H1 (cell line): Measurements from ENCODE around the gene GREB1. TPM values are rescaled to one million over a fixed set of nuclear protein-coding genes. Genes with fewer than 3 reads are reported as not detected.

Source experiments
- CTCF ChIA-PET: fragments of 300-600 bp; sonication (Branson Sonifier 250); formaldehyde crosslinking; loops from one replicate; lab custom pipeline; 2021; ENCODE audit not compliant: partially characterized antibody; lab: Charles Lee
- POLR2A ChIA-PET: fragments of 300-600 bp; sonication (Branson Sonifier 250); formaldehyde crosslinking; loops from one replicate; lab custom pipeline; 2021; ENCODE audit warnings: inconsistent platforms; ENCODE audit not compliant: partially characterized antibody; lab: Charles Lee
- DNase-seq, 2 experiments: peaks; one replicate each; pipeline versions ENCODE4 v3.0.0 to v3.0.0-alpha.2; 2010 to 2022; ENCODE audit warnings: low spot score in 2 of 2, low read depth in 1 of 2, mixed read lengths in 1 of 2
- FAIRE-seq: peaks from 2 replicates; lab custom pipeline; 2011; peaks lifted over from hg19 to GRCh38; lab: Jason Lieb, UNC
- H2AFZ ChIP-seq: 2 replicates; pipeline ENCODE4 v1.8.1; 2012; ENCODE audit warnings: low read length, inconsistent platforms
- H2AK5ac ChIP-seq: 2 replicates; pipeline ENCODE4 v1.6.1; 2013; ENCODE audit warnings: low read depth, low read length
- H2BK120ac ChIP-seq: replicated peaks from 2 replicates; pipeline ENCODE3; 2013; ENCODE audit warnings: low read depth, low read length, inconsistent platforms
- H2BK12ac ChIP-seq: 2 replicates; pipeline ENCODE4 v1.6.1; 2013; ENCODE audit warnings: low read depth, low read length
- H2BK15ac ChIP-seq: 2 replicates; pipeline ENCODE4 v1.6.1; 2013; ENCODE audit warnings: low read length
- H2BK20ac ChIP-seq: 2 replicates; pipeline ENCODE4 v1.6.1; 2013; ENCODE audit warnings: low read length
- H2BK5ac ChIP-seq: 2 replicates; pipeline ENCODE4 v1.6.1; 2013; ENCODE audit warnings: low read depth, low read length
- H3K14ac ChIP-seq: 2 replicates; pipeline ENCODE4 v1.6.1; 2013; ENCODE audit warnings: inconsistent platforms; ENCODE audit not compliant: insufficient read length
- H3K18ac ChIP-seq: 2 replicates; pipeline ENCODE4 v1.6.1; 2013; ENCODE audit warnings: low read length; ENCODE audit errors: extremely low read depth
- H3K23ac ChIP-seq: 2 replicates; pipeline ENCODE4 v1.6.1; 2013; ENCODE audit warnings: inconsistent platforms; ENCODE audit not compliant: insufficient read length
- H3K23me2 ChIP-seq: 2 replicates; pipeline ENCODE4 v1.6.1; 2013; ENCODE audit warnings: low read depth, low read length
- H3K27ac ChIP-seq: 2 replicates; pipeline ENCODE4 v1.6.1; 2011; ENCODE audit warnings: low read depth, low read length, inconsistent platforms
- H3K27me3 ChIP-seq, 4 experiments: replicated peaks in 1 of 4; 1 replicate in 1 of 4; 2 replicates in 3 of 4; pipeline versions ENCODE4 v1.6.1 to v1.8.1; 2011 to 2013; ENCODE audit warnings: low read length in 3 of 4, mild to moderate bottlenecking in 3 of 4, inconsistent platforms in 2 of 4, mixed read lengths in 2 of 4, moderate library complexity in 1 of 4; ENCODE audit not compliant: control insufficient read depth in 3 of 4, insufficient read depth in 3 of 4; ENCODE audit errors: extremely low read depth in 1 of 4
- H3K36me3 ChIP-seq, 4 experiments: 2 replicates each; pipeline versions ENCODE4 v1.6.1 to v1.8.1; 2011 to 2013; ENCODE audit warnings: mild to moderate bottlenecking in 4 of 4, low read length in 3 of 4, moderate library complexity in 2 of 4, control low read depth in 1 of 4, inconsistent platforms in 1 of 4; ENCODE audit not compliant: insufficient read depth in 4 of 4, control insufficient read depth in 2 of 4
- H3K4ac ChIP-seq: replicated peaks from 2 replicates; pipeline ENCODE3; 2013; ENCODE audit warnings: low read length, low read depth, mixed read lengths, inconsistent platforms; ENCODE audit not compliant: insufficient read length
- H3K4me1 ChIP-seq, 4 experiments: replicated peaks in 1 of 4; 1 replicate in 1 of 4; 2 replicates in 3 of 4; pipeline versions ENCODE4 v1.6.1 to v1.8.1; 2011 to 2013; ENCODE audit warnings: low read length in 3 of 4, inconsistent platforms in 2 of 4, mixed read lengths in 1 of 4; ENCODE audit not compliant: insufficient read depth in 4 of 4, control insufficient read depth in 3 of 4
- H3K4me2 ChIP-seq, 2 experiments: 2 replicates each; pipeline versions ENCODE4 v1.6.1 to v1.8.1; 2011 to 2013; ENCODE audit warnings: low read depth in 2 of 2, low read length in 2 of 2, control low read depth in 1 of 2, inconsistent platforms in 1 of 2, mild to moderate bottlenecking in 1 of 2; ENCODE audit not compliant: insufficient read depth in 1 of 2
- H3K4me3 ChIP-seq, 4 experiments: fragments of 200-600, 300-600 bp in 1 of 4; sonication (generic), shearing (Covaris generic), sonication (Bioruptor Twin) in 1 of 4; 2 replicates each; pipeline versions ENCODE4 v1.5.1 to v1.8.1; 2011 to 2016; ENCODE audit warnings: low read length in 4 of 4, low read depth in 3 of 4, control low read depth in 2 of 4, inconsistent platforms in 2 of 4, mild to moderate bottlenecking in 2 of 4, mixed read lengths in 1 of 4, moderate library complexity in 1 of 4; ENCODE audit not compliant: insufficient read depth in 2 of 4; ENCODE audit errors: extremely low read depth in 1 of 4
- H3K56ac ChIP-seq: replicated peaks from 2 replicates; pipeline ENCODE3; 2013; ENCODE audit warnings: low read depth, mild to moderate bottlenecking, mixed read lengths, low read length, inconsistent platforms; ENCODE audit not compliant: insufficient read length
- H3K79me1 ChIP-seq: 2 replicates; pipeline ENCODE4 v1.6.1; 2013; ENCODE audit warnings: low read depth, low read length, control low read depth
- H3K79me2 ChIP-seq, 2 experiments: 2 replicates each; pipeline versions ENCODE4 v1.6.1 to v1.8.1; 2012 to 2013; ENCODE audit warnings: low read length in 2 of 2, mild to moderate bottlenecking in 2 of 2, inconsistent platforms in 1 of 2; ENCODE audit not compliant: insufficient read depth in 2 of 2, control insufficient read depth in 1 of 2
- H3K9ac ChIP-seq, 4 experiments: replicated peaks in 1 of 4; 1 replicate in 1 of 4; 2 replicates in 3 of 4; pipeline versions ENCODE4 v1.6.1 to v1.8.1; 2011 to 2013; ENCODE audit warnings: low read depth in 3 of 4, low read length in 3 of 4, control low read depth in 2 of 4, mild to moderate bottlenecking in 2 of 4, moderate library complexity in 2 of 4, inconsistent platforms in 1 of 4; ENCODE audit errors: extremely low read depth in 1 of 4
- H3K9me3 ChIP-seq, 2 experiments: 2 replicates each; pipeline versions ENCODE4 v1.6.1 to v1.8.1; 2012 to 2013; ENCODE audit warnings: mild to moderate bottlenecking in 2 of 2, moderate library complexity in 2 of 2, control low read depth in 1 of 2, inconsistent platforms in 1 of 2, low read depth in 1 of 2, low read length in 1 of 2, mixed read lengths in 1 of 2; ENCODE audit not compliant: insufficient read depth in 2 of 2
- H4K20me1 ChIP-seq, 2 experiments: replicated peaks in 1 of 2; 2 replicates each; pipeline versions ENCODE3 to v1.8.1; 2011 to 2013; ENCODE audit warnings: inconsistent platforms in 2 of 2, low read length in 2 of 2, mild to moderate bottlenecking in 1 of 2; ENCODE audit not compliant: insufficient read depth in 2 of 2, control insufficient read depth in 1 of 2
- H4K5ac ChIP-seq: 2 replicates; pipeline ENCODE4 v1.6.1; 2013; ENCODE audit warnings: low read length, low read depth, mixed read lengths, inconsistent platforms; ENCODE audit not compliant: insufficient read length
- H4K8ac ChIP-seq: 2 replicates; pipeline ENCODE4 v1.8.0; 2013; ENCODE audit warnings: mild to moderate bottlenecking, moderate library complexity, low read length, inconsistent platforms; ENCODE audit not compliant: insufficient read depth; ENCODE audit errors: extremely low read depth
- H4K91ac ChIP-seq: replicated peaks from 2 replicates; pipeline ENCODE3; 2013; ENCODE audit warnings: low read length, mixed read lengths, inconsistent platforms; ENCODE audit not compliant: insufficient read length
- CHD2 ChIP-seq: IDR thresholded peaks from 2 replicates; pipeline ENCODE4 v1.6.1; 2012; ENCODE audit warnings: low read length, improper control_type of control experiment
- NANOG ChIP-seq: IDR thresholded peaks from 2 replicates; pipeline ENCODE4 v1.6.1; 2011; ENCODE audit warnings: low read length, low read depth, mild to moderate bottlenecking, inconsistent platforms; ENCODE audit not compliant: insufficient read depth, poor library complexity, severe bottlenecking
- WGBS, 2 experiments: shearing (Covaris generic) in 1 of 2; methylation state at CpG; one replicate each; pipeline versions ENCODE4 v1.1.6 to v1.1.7; 2013 to 2015; ENCODE audit warnings: low lambda C conversion rate in 2 of 2, mixed read lengths in 2 of 2, inconsistent platforms in 1 of 2, low coverage in 1 of 2, missing lambda C conversion rate in 1 of 2; ENCODE audit not compliant: insufficient replicate concordance in 2 of 2, insufficient coverage in 1 of 2, insufficient read length in 1 of 2; ENCODE audit errors: extremely low coverage in 1 of 2, missing lambda C conversion rate in 1 of 2; 5-methylcytosine and 5-hydroxymethylcytosine counted together
- polyA plus RNA-seq, 7 experiments: library from polyadenylated mRNA; depleted of rRNA in 3 of 7; stranded (reverse) in 5 of 7; unstranded in 2 of 7; fragments of >200 nt in 5 of 7; fragments of 200-250 nt in 2 of 7; gene quantifications; 1 replicate in 5 of 7; 2 replicates in 1 of 7; 4 replicates in 1 of 7; pipeline versions ENCODE4 v1.2.1 to v1.2.3, GENCODE V29; 2011 to 2013; ENCODE audit warnings: missing spikeins in 2 of 7, mixed read lengths in 2 of 7
- total RNA-seq: library from RNA; stranded (reverse); fragmentation: NEBNext Ultra II Directional; extraction: Animal tissue kit (Norgen Biotek cat#: 25700); gene quantifications from 2 replicates; pipeline ENCODE4 v1.2.1, GENCODE V29; 2021

GREB1 gene
- total and polyA plus RNA-seq, 2 of the 8 experiments (the other 6 are each of a cell fraction or from before 2014, with no cell fraction given), result 7.9 to 43.4 TPM

GRCh38 chr2:11658208-11659114, 124.6 kb downstream of the GREB1 start:
- H2AK5ac ChIP-seq, result no peak overlapping the region
- no peaks in the 10 kb centered on the region for H3K4me1 ChIP-seq
- no peak overlapping the region for H3K9ac ChIP-seq
- H3K27ac ChIP-seq, result no peak overlapping the region
- H2BK20ac ChIP-seq, result no peak overlapping the region
- peaks cover 6% of the 10 kb centered on the region in 2 experiments; a peak in 2 of 4 replicates for H3K9me3 ChIP-seq
- H3K27me3 ChIP-seq, result no peaks in the 10 kb centered on the region
- no peak overlapping the region for H4K91ac ChIP-seq
- H4K20me1 ChIP-seq, result no peaks in the 10 kb centered on the region
- no peak overlapping the region for H2BK5ac ChIP-seq
- no peak overlapping the region for H3K18ac ChIP-seq
- no peak overlapping the region for H4K8ac ChIP-seq
- POLR2A ChIA-PET, result no interaction called here
- no peak overlapping the region for H2BK12ac ChIP-seq
- WGBS, 2 experiments, result 90% methylated on average over 17 of the region's 19 CpGs; no CpG with 5 or more reads in 1 of the 2 experiments
- H4K5ac ChIP-seq, result no peak overlapping the region
- H3K4ac ChIP-seq, result no peak overlapping the region
- CTCF ChIA-PET, result interaction anchor here (0.7 to 6.4 kb wide), 10 partner anchors 10 to 126 kb away, joined by 3 to 37 read pairs (median 4); no protein-coding TSS in a partner anchor
- DNase-seq (no peak), FAIRE-seq (no peak)
- no peaks in the 10 kb centered on the region for H3K23me2 ChIP-seq
- H3K36me3 ChIP-seq, result no peaks in the 10 kb centered on the region
- no peak overlapping the region for H3K56ac ChIP-seq
- H2AFZ ChIP-seq, result no peak overlapping the region
- H3K14ac ChIP-seq, result no peak overlapping the region
- H3K4me2 ChIP-seq, result no peak overlapping the region
- no peaks in the 10 kb centered on the region for H3K79me1 ChIP-seq
- H2BK15ac ChIP-seq, result no peak overlapping the region
- no peak overlapping the region for H3K23ac ChIP-seq
- H2BK120ac ChIP-seq, result no peak overlapping the region
- no peaks in the 10 kb centered on the region for H3K79me2 ChIP-seq
- H3K4me3 ChIP-seq, result no peak overlapping the region
- TF ChIP-seq CHD2, result no peak
- TF ChIP-seq NANOG, result no peak
